ENCODE measurements around the gene CD163.

DNA sequence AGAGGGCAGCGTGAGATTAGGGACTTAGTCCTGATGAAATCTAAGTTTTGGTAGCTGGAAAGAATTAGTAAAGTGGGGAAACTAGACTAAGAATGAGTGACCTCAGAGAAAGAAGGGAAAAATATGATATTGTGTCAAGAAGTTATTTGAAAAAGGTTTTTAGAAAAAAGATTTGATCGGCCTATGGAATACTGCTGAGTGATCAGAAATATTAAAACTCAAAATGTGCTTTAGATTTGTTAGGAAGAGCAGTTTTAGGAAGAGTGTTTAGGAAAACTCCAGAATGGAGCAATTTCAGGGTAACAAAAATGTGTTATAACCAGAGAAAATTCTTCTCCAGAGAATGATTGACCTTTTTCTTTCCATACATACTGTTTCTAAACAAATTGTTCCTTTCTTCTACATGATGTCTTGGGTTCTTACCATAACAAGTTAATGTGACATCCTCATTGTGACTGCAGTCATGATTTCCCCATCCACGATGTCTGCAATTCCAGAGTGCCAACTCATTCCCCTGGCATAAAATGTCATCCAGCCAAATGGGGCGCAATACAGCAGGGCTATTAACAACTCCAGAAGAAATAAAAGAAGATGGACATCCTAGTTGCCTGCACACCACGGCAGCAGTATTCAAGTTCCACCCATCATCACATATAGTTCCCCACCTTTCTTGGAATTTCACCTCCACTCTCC lies 71.4 kb downstream of the CD163 start:
- no peak for TF ChIP-seq EZH2 (IDR thresholded peaks at IDR 0.05; ENCODE audit: insufficient read depth, poor library complexity, severe bottlenecking)
- TF ChIP-seq EZH2phosphoT487 (IDR thresholded peaks at IDR 0.05; ENCODE audit: insufficient read depth, low read depth), result no peak

All from GM23248 (cell line).